IgD-negative memory B cell (primary cell): ENCODE measurements around the gene CHAT. TPM values are rescaled to one million over a fixed set of nuclear protein-coding genes. Genes with fewer than 3 reads are reported as not detected.

Experiments used
- H3K27ac Mint-ChIP-seq, 3 donors: one replicate each; pipeline ENCODE4 v1.8.0; 2020 to 2022; ENCODE audit warnings: mild to moderate bottlenecking in 3 of 3, mixed read lengths in 3 of 3, moderate library complexity in 1 of 3
- H3K27me3 Mint-ChIP-seq: one replicate; pipeline ENCODE4 v1.8.0; 2021; ENCODE audit warnings: mixed read lengths
- H3K36me3 Mint-ChIP-seq: one replicate; pipeline ENCODE4 v1.8.0; 2020; ENCODE audit warnings: mild to moderate bottlenecking, mixed read lengths
- H3K4me1 Mint-ChIP-seq, 3 donors: one replicate each; pipeline ENCODE4 v1.8.0; 2020 to 2022; ENCODE audit warnings: mixed read lengths in 3 of 3, mild to moderate bottlenecking in 1 of 3
- H3K4me3 Mint-ChIP-seq, 4 donors: one replicate each; pipeline ENCODE4 v1.8.0; 2020 to 2022; ENCODE audit warnings: mild to moderate bottlenecking in 4 of 4, mixed read lengths in 4 of 4, moderate library complexity in 3 of 4
- H3K9me3 Mint-ChIP-seq, 3 donors: one replicate each; pipeline ENCODE4 v1.8.0; 2020 to 2021; ENCODE audit warnings: mixed read lengths in 3 of 3, mild to moderate bottlenecking in 1 of 3
- polyA plus RNA-seq: library from polyadenylated mRNA; unstranded; fragments of 300-500 nt; fragmentation: Illumina TruSeq; gene quantifications from one replicate; pipeline ENCODE4 v1.2.3, GENCODE V29; 2021

CHAT gene
- polyA plus RNA-seq, 1 donor from 2014 or later: not detected

DNA sequence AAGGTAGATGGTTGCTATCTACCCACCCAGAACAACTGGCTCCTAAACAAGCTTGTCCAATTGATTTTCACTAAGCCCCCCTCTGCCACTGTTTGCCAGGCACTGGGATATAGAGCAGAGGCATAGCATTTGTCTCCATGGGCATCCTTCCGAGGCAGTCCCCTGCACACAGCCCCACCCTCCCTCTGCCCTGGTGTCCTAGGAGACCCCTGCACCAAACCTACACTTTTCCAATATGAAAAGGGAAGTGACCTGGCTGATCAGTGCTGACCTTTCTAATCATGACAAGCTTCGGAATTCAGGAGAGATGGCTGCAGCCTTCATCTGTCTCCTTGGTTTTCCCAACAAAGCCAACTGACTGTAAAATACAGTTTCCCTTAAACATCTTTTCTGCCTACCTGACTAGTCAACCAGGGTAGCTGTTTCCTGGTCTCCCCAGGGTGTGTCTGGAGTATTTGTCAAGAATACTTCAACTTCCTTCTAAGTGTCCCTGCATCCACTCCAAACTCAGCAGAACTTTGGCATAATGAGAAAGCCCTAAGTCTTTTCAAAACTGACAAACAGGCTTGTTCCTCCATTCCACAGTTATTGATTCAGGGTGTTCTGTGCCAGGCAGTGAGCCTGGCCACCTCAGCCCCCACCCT is 11.3 kb upstream of the CHAT start:
- Mint-ChIP-seq H3K4me1 (peaks cover 0 to 3% (median 0%) of the 10 kb centered on the region in 3 donors), H3K27me3 (peaks cover 31% of the 10 kb centered on the region), H3K36me3 (no peaks in the 10 kb centered on the region), H3K4me3 (peak overlapping the region in 1 of 4 donors; percentile 29), H3K9me3 (peaks cover 0 to 2% (median 0%) of the 10 kb centered on the region in 3 donors), H3K27ac (no peak overlapping the region)

- peaks cover 0 to 3% (median 0%) of the 10 kb centered on the region in 3 donors for H3K9me3 Mint-ChIP-seq
- no peak overlapping the region for H3K4me3 Mint-ChIP-seq
- H3K27ac Mint-ChIP-seq: peak overlapping the region in 1 of 3 donors; percentile 23
- no peaks in the 10 kb centered on the region for H3K36me3 Mint-ChIP-seq
- H3K27me3 Mint-ChIP-seq: peaks cover 48% of the 10 kb centered on the region
- H3K4me1 Mint-ChIP-seq: peaks cover 0 to 6% (median 0%) of the 10 kb centered on the region in 3 donors
Observed at GRCh38 chr10:49605216-49605938, 8.5 kb upstream of the CHAT start.

GRCh38 chr10:49605939-49606509 is 7.8 kb upstream of the CHAT start:
- Mint-ChIP-seq H3K27ac (no peak overlapping the region), H3K4me3 (no peak overlapping the region), H3K27me3 (peaks cover 45% of the 10 kb centered on the region), H3K4me1 (peaks cover 0 to 6% (median 0%) of the 10 kb centered on the region in 3 donors), H3K9me3 (peaks cover 0 to 3% (median 0%) of the 10 kb centered on the region in 3 donors), H3K36me3 (no peaks in the 10 kb centered on the region)

DNA sequence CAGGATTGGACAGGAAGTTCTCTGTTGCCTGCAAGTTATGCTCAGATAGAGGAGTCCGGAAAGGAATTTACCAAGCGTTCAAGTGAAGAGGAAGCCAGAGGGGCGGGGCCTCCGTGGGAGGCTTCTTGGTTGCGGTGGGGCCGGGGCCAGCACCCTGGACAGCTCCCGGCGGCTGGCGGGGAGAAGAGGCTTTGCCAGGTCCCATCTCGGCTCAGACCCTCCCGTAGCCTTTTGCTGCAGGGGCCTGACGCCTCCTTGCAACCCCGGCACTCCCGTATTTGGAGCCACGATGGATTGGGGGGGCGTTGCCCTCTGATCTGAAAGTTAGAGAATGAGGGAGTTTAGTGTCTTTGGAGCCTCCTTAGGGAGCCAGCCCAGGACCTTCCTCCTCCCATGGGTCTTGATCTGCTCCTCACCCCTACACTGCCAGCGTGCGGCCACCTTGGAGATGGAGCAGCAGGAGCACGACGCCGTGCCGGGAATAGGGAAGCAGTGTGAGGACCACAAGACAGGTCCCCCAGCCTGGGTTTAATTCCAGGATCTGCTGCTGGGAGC is 6.8 kb upstream of the CHAT start:
- Mint-ChIP-seq H3K4me1 (peaks cover under 1 to 6% (median 2%) of the 10 kb centered on the region in 3 donors), H3K4me3 (no peak overlapping the region), H3K9me3 (peaks cover 0 to 3% (median 2%) of the 10 kb centered on the region in 3 donors), H3K27ac (peak overlapping the region in 1 of 3 donors; percentile 83), H3K36me3 (no peaks in the 10 kb centered on the region), H3K27me3 (peaks cover 52% of the 10 kb centered on the region)

DNA sequence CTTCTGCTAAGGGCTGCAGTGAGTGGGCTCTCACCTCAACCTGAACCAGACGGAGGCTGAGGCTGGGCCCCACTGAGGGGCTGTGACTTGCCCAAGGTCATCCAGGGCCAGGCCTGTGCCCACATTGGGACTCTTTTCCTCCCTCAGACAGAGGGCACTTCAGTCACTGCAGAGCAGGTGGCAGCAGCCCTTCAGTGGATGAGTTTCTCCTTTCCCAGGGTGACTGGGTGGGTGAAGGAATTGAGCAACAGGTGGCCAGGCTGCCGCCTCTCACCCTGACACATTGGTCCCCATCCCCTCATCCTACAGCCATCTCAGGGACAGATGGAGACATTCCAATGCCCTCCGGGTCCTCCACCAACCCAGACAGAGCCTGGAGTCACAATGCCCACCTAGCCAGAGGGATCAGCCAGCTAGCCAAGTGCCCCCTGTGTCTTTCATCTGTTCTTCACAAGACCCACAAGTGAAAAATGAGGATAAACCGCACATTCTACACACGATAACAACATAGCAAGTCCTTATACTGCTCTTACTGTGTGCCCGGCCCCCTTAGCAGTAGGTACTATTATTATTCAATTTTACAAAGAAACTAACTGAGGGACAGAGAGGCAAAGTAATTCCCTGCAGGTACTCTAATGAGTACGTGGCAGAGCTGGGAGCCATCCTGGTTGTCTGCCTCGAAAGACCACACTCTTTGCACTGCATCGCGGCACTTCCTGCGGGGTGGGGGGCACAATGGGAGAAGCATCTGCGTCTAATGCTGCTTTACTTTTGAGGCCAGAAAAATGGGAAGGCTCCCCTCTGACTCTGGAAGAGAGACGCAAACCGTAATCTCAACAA is 5.5 kb upstream of the CHAT start:
- Mint-ChIP-seq H3K4me1 (peaks cover 7 to 9% (median 8%) of the 10 kb centered on the region in 3 donors), H3K27me3 (peaks cover 55% of the 10 kb centered on the region), H3K27ac (no peak overlapping the region), H3K36me3 (no peaks in the 10 kb centered on the region), H3K4me3 (no peak overlapping the region), H3K9me3 (peaks cover 0 to 6% (median 2%) of the 10 kb centered on the region in 3 donors)

DNA sequence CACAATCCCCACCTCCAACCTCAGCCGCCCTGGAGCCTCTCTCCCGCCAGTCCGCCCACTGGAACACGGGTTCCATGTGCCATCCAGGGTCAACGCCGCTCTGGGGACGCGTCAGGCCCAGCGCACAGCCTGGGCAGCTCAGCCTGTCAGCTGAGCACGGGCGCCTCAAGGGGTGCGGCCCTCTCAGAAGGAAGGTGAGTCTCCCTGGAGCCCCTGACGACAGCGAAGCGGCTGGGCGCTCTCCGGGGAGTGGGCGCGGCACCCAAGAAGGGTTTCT is 4.9 kb upstream of the CHAT start:
- Mint-ChIP-seq H3K27me3 (peaks cover 61% of the 10 kb centered on the region), H3K36me3 (no peaks in the 10 kb centered on the region), H3K9me3 (peaks cover 0 to 6% (median 2%) of the 10 kb centered on the region in 3 donors), H3K4me1 (peaks cover 8 to 11% (median 9%) of the 10 kb centered on the region in 3 donors), H3K27ac (no peak overlapping the region), H3K4me3 (no peak overlapping the region)

GRCh38 chr10:49609283-49610113 is 4.3 kb upstream of the CHAT start:
- H3K4me3 Mint-ChIP-seq: no peak overlapping the region
- peaks cover 63% of the 10 kb centered on the region for H3K27me3 Mint-ChIP-seq

GRCh38 chr10:49610114-49610457 is 3.8 kb upstream of the CHAT start, which contains the start of gene SLC18A3:
Gene SLC18A3 (plus strand): TSS chr10:49610310. CDS start chr10:49610741, 431 bp downstream.
- Mint-ChIP-seq H3K9me3 (peaks cover 0 to 6% (median 2%) of the 10 kb centered on the region in 3 donors), H3K36me3 (no peaks in the 10 kb centered on the region), H3K27ac (no peak within 1 kb of the TSS), H3K27me3 (peaks cover 64% of the 10 kb centered on the region), H3K4me1 (peaks cover 9 to 13% (median 10%) of the 10 kb centered on the region in 3 donors), H3K4me3 (peak within 1 kb of the TSS in 1 of 4 donors; percentile 17)

More at GRCh38 chr10:49609283-49610113, 4.3 kb upstream of the CHAT start:
- no peaks in the 10 kb centered on the region for H3K36me3 Mint-ChIP-seq
- no peak overlapping the region for H3K27ac Mint-ChIP-seq
- H3K9me3 Mint-ChIP-seq: peaks cover 0 to 6% (median 2%) of the 10 kb centered on the region in 3 donors
- peaks cover 8 to 11% (median 9%) of the 10 kb centered on the region in 3 donors for H3K4me1 Mint-ChIP-seq

GRCh38 chr10:49610458-49611165 is 3.2 kb upstream of the CHAT start:
- peaks cover 65% of the 10 kb centered on the region for H3K27me3 Mint-ChIP-seq
- H3K9me3 Mint-ChIP-seq: peaks cover 0 to 6% (median 2%) of the 10 kb centered on the region in 3 donors
- no peak overlapping the region for H3K27ac Mint-ChIP-seq
- peak overlapping the region in 1 of 4 donors; percentile 17 for H3K4me3 Mint-ChIP-seq
- H3K36me3 Mint-ChIP-seq: no peaks in the 10 kb centered on the region
- H3K4me1 Mint-ChIP-seq: peaks cover 9 to 13% (median 10%) of the 10 kb centered on the region in 3 donors

GRCh38 chr10:49611166-49611815 is 2.5 kb upstream of the CHAT start:
- peaks cover 70% of the 10 kb centered on the region for H3K27me3 Mint-ChIP-seq
- peak overlapping the region in 3 of 4 donors; percentile 17 to 33 (median 29) for H3K4me3 Mint-ChIP-seq
- no peak overlapping the region for H3K27ac Mint-ChIP-seq
- H3K36me3 Mint-ChIP-seq: no peaks in the 10 kb centered on the region
- H3K9me3 Mint-ChIP-seq: peaks cover 0 to 4% (median 2%) of the 10 kb centered on the region in 3 donors
- H3K4me1 Mint-ChIP-seq: peaks cover 9 to 13% (median 10%) of the 10 kb centered on the region in 3 donors

- Mint-ChIP-seq H3K4me1 (peaks cover 9 to 10% (median 9%) of the 10 kb centered on the region in 3 donors), H3K27me3 (peaks cover 71% of the 10 kb centered on the region), H3K4me3 (peak overlapping the region in 1 of 4 donors; percentile 29), H3K36me3 (no peaks in the 10 kb centered on the region), H3K27ac (peak overlapping the region in 2 of 3 donors; percentile 60 to 81), H3K9me3 (peaks cover 0 to 4% (median 2%) of the 10 kb centered on the region in 3 donors)
Observed at GRCh38 chr10:49611816-49612512, 1.9 kb upstream of the CHAT start.

DNA sequence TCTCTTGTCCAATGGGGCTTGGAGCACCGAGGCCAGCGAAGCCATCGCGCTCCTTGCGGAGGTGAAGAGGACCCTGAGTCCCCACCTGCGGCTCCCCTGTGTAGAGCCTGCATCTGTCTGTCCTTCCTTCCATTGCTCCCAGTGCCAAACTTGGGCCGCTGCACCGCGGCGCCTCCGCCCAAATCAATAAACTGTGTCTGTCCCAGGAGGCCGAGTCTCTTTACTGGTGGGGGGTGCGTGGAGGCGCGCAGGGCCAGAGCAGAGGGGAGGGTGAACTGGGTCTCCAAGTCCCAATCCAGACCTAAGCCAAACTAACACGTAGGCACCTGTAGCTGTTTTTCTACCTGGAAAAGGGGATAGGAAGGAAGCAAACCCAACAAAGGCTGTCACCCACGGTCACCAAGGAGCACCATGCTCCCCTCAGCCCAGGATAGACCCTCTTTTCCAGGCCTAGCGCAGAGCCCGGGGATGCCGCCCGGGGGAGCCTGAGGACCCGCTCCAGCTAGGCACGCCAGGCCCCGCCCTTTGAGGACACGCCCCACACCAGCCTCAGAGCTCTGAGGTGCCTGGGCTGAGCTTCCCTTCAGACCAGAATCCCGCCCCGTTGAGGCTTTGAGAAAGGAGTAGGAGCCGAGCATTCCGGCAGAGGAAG is 1.2 kb upstream of the CHAT start:
- peaks cover 0 to 4% (median 2%) of the 10 kb centered on the region in 3 donors for H3K9me3 Mint-ChIP-seq
- peaks cover 9 to 10% (median 9%) of the 10 kb centered on the region in 3 donors for H3K4me1 Mint-ChIP-seq
- H3K36me3 Mint-ChIP-seq: no peaks in the 10 kb centered on the region
- H3K4me3 Mint-ChIP-seq: no peak overlapping the region
- peak overlapping the region in 2 of 3 donors; percentile 64 to 81 for H3K27ac Mint-ChIP-seq
- H3K27me3 Mint-ChIP-seq: peaks cover 68% of the 10 kb centered on the region
